C4-2B (cell line): ENCODE results near the gene RASSF5.

Experiments
- CTCF ChIP-seq: fragments of 450-650 bp; conservative IDR thresholded peaks from 2 replicates; pipeline ENCODE4 v1.5.1; 2017; ENCODE audit warnings: mild to moderate bottlenecking
- ZFX ChIP-seq: fragments of 450-650 bp; IDR thresholded peaks from 2 replicates; pipeline ENCODE4 v1.6.1; 2017

GRCh38 chr1:206507284-206508129 is at the start of gene RASSF5:
- TF ChIP-seq CTCF (no peak), ZFX (no peak)
